Stimulated activated CD8-positive, alpha-beta memory T cell treated with anti-CD3 and anti-CD28 coated beads, Interleukin-7, amount 100 ng/mL, for 48 hours (primary cell): ENCODE measurements around the gene GTF2H4.

Experiments
- DNase-seq, 2 donors: peaks; one replicate each; pipeline ENCODE4 v3.0.0-alpha.2; 2020; ENCODE audit warnings: low read depth in 1 of 2; ENCODE audit errors: extremely low read depth in 1 of 2

Gene GTF2H4

DNA sequence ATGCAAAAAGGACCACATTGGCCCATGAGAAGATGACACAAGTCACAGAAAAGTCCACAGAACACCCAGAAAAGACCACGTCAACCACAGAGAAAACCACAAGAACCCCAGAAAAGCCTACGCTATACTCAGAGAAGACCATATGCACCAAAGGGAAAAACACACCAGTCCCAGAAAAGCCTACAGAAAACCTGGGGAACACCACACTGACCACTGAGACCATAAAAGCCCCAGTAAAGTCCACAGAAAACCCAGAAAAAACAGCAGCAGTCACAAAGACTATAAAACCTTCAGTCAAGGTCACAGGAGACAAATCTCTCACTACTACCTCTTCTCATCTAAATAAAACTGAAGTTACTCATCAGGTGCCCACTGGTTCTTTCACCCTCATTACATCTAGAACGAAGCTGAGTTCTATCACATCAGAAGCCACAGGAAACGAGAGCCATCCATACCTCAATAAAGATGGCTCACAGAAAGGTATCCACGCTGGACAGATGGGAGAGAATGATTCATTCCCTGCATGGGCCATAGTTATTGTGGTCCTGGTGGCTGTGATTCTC lies 44.0 kb downstream of the GTF2H4 start:
- no peak for DNase-seq

DNA sequence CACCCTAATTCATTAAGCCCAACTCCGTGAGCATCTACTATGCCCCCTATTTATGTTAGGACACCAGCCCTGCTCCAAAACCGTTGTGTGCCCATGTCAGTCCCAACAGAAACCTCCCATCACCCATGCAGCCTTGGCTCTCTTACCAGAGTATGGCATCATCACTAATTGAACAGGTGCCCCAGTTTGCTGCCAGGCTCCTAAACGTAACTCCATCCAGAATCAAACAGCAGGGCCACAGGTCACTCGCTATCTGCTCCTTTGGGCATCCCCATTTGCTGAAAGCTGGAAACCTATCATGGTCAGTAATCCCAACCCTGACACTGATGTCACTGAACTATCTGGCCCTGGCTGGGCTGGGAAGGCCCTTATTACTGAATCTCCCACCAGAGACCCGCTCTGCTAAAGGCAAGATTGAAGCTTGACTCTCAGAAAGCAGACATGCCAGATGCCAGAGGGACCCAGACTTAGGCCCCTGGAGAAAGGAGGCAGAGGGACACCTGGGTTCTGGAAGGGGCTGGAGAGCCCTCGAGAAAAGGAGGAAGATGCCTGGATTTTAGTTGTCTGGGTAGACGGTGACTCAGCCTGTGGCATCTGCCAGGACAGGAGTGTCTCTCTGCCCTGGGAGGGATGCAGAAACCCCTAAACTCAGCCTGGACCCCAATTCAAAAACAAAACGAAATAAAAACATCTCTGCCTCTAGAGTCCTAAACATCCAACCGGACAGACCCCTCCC lies 46.8 kb downstream of the GTF2H4 start:
- DNase-seq = no peak

DNA sequence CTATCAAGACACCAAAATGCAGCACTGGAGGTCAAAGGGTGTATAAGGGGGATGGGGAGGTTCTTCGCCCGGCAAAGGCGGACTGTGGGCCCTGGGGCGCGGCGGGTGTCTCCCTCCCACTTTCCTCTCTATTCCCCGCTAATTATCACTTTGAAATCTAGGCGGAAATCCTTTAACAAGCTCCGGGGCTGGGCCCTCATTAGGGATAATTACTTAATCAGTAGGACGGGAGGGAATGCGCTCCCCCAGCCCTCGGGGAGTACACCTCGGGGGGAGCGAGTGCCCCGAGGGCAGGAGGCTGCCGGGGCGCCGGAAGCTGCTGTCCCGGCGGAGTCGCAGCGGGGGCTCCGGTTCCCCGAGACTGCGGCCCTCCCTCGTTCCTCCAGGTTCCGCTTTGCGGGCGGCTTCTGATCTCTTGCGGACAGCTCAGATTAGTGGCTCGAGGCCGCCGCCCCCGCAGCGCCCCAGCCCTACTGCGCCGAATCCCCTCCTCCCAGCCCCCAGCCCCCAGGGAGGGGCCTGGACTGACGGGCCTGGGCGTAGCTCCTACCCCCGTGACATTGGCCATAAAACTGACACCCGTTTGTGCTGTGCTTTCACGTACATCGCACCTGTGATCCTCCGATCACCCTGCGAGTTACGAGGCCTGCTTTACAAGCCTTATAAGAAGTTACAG lies 47.5 kb downstream of the GTF2H4 start:
- DNase-seq = peak; percentile 56 to 77

DNA sequence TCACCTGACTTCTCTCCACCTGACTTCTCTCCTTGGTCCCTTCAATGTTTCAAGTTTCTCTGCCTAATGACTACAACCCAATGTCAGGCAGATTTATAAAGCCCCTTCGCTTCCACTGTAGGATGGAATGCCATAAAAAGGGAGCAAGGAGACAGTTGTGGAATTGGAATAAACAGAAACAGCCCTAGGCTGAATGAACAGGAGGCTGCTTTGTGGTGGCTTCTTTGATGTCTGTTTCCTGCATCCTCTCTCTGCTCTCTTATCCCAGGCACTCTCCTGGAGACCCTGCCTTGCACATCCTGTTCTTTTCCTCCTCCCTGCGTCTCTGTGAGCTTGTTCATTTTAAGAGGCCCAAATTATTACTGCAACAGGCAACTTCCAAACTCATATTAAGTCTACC lies 49.7 kb downstream of the GTF2H4 start:
- DNase-seq = no peak

GRCh38 chr6:30960907-30961673 lies 53.1 kb downstream of the GTF2H4 start:
- DNase-seq = no peak

DNA sequence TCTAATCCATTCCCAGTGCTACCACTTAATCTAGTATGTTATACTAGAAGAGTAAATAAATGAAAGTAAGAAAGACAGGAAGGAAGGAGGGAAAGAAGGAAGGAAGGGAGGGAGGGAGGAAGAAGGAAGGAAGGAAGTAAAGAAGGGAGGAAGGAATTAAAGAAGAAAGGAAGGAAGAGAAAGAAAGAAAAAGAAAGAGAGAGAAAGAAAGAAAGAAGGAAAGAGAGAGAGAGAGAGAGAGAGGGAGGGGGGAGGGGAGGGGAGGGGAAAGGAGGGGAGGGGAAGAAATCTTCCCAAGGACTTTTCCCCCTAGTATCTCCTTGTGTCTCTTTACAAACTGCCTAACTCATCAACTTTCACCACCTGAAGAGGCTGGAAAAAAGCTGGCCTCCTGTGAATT lies 54.7 kb downstream of the GTF2H4 start:
- DNase-seq = no peak

- DNase-seq = no peak
Measured at GRCh38 chr6:30963641-30964040, 55.6 kb downstream of the GTF2H4 start.
